ENCODE measurements around the gene RGS8. TPM values are rescaled to one million over a fixed set of nuclear protein-coding genes. Genes with fewer than 3 reads are reported as not detected.

The RGS8 gene
- total RNA-seq, 1 experiment from 2014 or later, result not detected

DNA sequence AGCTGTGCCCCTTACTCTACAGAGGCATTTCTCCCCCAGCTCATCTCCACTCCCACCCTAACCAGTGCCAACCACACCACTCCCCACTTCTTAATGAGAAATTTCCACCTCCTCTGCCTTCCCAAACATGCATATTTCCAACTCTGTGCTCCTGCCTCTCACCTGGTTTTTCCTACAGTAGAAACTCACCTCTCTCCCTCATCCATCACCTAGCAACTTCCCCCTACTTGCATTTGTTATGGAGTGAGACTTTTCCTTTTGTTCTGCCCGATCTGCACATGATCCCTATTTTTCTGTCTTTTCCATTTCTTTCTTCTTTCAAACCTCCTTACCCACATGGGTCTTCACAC is 11.9 kb downstream of the RGS8 start:
- no peak for DNase-seq (ENCODE audit: unreplicated experiment)
- POLR2A ChIA-PET, result interaction anchor here (1.4 kb wide), 1 partner anchor 12 kb away, joined by 7 read pairs; no protein-coding TSS in a partner anchor
- H3K27ac Mint-ChIP-seq (ENCODE audit: low read depth, unreplicated experiment), result no peak overlapping the region

DNA sequence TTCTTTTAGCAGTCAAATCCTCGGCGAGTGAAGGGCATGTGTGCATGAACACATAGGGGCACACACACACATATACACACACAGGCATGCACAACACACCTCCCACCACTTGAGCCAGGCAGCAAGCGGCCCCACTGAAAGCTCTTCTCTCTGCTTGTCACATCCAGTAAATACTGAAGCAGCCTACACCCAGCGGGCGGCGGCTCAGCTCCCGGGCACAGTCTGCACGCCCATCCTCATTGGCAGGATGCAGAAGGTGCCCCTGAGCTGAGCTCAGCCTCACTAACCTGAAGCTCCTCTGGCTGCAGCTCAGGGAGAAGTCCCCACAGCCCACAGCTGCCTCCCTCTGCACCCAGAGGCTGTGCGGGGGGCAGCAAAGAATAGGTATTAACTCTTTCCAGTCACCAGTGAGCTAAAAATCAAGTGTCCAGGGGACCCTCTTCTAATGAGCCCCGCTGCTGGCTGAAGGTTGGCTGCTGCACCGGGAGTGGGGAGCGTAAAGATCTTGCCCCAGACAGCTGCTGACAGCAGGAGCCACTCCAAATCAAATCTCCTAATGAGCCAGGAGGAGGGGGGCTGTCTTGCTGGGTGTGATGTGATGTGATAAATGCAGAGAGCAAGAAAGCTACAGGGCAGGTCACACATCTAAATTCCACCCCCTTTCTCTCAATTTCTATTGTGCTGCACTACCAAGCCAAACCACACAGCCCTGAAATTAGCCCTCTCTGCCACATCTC is 12.5 kb downstream of the RGS8 start:
- intact Hi-C loops (cut with micrococcal nuclease), result no loop called here

More for the DNA sequence above, 11.9 kb downstream of the RGS8 start:
- BruUV-seq (replicated peaks), result no TSS peak
- Mint-ChIP-seq H3K4me1 (ENCODE audit: insufficient read depth, unreplicated experiment) (peaks cover 6% of the 10 kb centered on the region), H3K4me3 (ENCODE audit: unreplicated experiment) (no peak overlapping the region), H3K36me3 (ENCODE audit: insufficient read depth, unreplicated experiment) (no peaks in the 10 kb centered on the region), H3K9me3 (ENCODE audit: unreplicated experiment) (no peaks in the 10 kb centered on the region), H3K27me3 (ENCODE audit: insufficient read depth, unreplicated experiment) (peaks cover 24% of the 10 kb centered on the region)
- TF ChIP-seq, protein P1, sequence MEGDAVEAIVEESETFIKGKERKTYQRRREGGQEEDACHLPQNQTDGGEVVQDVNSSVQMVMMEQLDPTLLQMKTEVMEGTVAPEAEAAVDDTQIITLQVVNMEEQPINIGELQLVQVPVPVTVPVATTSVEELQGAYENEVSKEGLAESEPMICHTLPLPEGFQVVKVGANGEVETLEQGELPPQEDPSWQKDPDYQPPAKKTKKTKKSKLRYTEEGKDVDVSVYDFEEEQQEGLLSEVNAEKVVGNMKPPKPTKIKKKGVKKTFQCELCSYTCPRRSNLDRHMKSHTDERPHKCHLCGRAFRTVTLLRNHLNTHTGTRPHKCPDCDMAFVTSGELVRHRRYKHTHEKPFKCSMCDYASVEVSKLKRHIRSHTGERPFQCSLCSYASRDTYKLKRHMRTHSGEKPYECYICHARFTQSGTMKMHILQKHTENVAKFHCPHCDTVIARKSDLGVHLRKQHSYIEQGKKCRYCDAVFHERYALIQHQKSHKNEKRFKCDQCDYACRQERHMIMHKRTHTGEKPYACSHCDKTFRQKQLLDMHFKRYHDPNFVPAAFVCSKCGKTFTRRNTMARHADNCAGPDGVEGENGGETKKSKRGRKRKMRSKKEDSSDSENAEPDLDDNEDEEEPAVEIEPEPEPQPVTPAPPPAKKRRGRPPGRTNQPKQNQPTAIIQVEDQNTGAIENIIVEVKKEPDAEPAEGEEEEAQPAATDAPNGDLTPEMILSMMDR (IDR thresholded peaks at IDR 0.05; ENCODE audit: unreplicated experiment), result no peak
- CTCF ChIA-PET, result interaction anchor here (0.8 to 1.1 kb wide), 2 partner anchors 60 to 77 kb away, joined by 3 read pairs; no protein-coding TSS in a partner anchor
- intact Hi-C loops (cut with micrococcal nuclease), result no loop called here

DNA sequence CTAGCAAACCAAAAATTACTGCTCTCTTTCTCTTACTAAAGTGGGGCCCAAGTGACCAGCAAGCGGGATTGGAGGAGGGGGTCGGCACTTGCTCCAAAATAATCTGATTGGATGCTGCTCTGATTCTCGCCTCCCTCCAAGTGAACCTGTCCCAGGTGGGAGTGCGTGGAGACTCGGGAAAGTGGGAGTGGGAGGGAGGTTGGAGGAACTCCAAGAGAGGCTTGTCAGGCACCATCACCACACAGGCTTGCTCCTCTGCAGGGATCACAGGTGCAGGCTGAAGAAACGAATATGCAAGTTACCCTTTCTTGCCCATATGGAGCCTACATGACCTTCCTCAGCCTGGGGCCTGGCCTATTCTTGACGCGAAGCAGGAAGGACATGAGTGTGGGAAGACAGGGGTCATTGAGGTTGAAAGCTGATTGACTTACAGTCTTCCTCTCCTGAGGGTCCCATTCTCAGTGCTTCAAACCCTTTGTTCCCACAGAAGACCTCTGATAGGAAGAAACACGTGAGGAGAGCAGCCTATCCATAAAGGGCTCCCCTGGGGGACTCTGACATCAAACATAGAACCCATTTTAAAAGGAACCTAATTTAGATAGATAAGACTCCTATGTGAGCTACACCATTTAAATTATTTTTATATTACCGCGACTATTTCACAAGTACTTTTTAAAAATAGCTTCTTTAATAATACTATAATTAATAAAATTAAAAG is 14.2 kb downstream of the RGS8 start:
- H3K27ac Mint-ChIP-seq (ENCODE audit: low read depth, unreplicated experiment), result no peak overlapping the region
- no peak overlapping the region for H3K4me3 Mint-ChIP-seq (ENCODE audit: unreplicated experiment)
- H3K4me1 Mint-ChIP-seq (ENCODE audit: insufficient read depth, unreplicated experiment), result peaks cover 4% of the 10 kb centered on the region
- ChIA-PET CTCF (interaction anchor here (0.7 kb wide), 1 partner anchor 8 kb away, joined by 3 read pairs; no protein-coding TSS in a partner anchor), POLR2A (no interaction called here)
- H3K9me3 Mint-ChIP-seq (ENCODE audit: unreplicated experiment), result no peaks in the 10 kb centered on the region
- DNase-seq (ENCODE audit: unreplicated experiment), result no peak
- TF ChIP-seq, protein P1 (IDR thresholded peaks at IDR 0.05; ENCODE audit: unreplicated experiment), result no peak
- no peaks in the 10 kb centered on the region for H3K36me3 Mint-ChIP-seq (ENCODE audit: insufficient read depth, unreplicated experiment)
- intact Hi-C loops (cut with micrococcal nuclease), result no loop called here
- BruUV-seq (replicated peaks), result no TSS peak
- peaks cover 24% of the 10 kb centered on the region for H3K27me3 Mint-ChIP-seq (ENCODE audit: insufficient read depth, unreplicated experiment)

More for the DNA sequence above, 12.5 kb downstream of the RGS8 start:
- ChIA-PET POLR2A (interaction anchor here (1.4 kb wide), 1 partner anchor 11 kb away, joined by 7 read pairs; no protein-coding TSS in a partner anchor), CTCF (interaction anchor here (1.1 kb wide), 1 partner anchor 76 kb away, joined by 3 read pairs; no protein-coding TSS in a partner anchor)
- Mint-ChIP-seq H3K27me3 (ENCODE audit: insufficient read depth, unreplicated experiment) (peaks cover 24% of the 10 kb centered on the region), H3K4me1 (ENCODE audit: insufficient read depth, unreplicated experiment) (peaks cover 6% of the 10 kb centered on the region), H3K27ac (ENCODE audit: low read depth, unreplicated experiment) (no peak overlapping the region), H3K4me3 (ENCODE audit: unreplicated experiment) (no peak overlapping the region), H3K9me3 (ENCODE audit: unreplicated experiment) (no peaks in the 10 kb centered on the region), H3K36me3 (ENCODE audit: insufficient read depth, unreplicated experiment) (no peaks in the 10 kb centered on the region)
- DNase-seq (ENCODE audit: unreplicated experiment), result no peak
- TF ChIP-seq, protein P1 (IDR thresholded peaks at IDR 0.05; ENCODE audit: unreplicated experiment), result no peak
- BruUV-seq (replicated peaks), result no TSS peak

DNA sequence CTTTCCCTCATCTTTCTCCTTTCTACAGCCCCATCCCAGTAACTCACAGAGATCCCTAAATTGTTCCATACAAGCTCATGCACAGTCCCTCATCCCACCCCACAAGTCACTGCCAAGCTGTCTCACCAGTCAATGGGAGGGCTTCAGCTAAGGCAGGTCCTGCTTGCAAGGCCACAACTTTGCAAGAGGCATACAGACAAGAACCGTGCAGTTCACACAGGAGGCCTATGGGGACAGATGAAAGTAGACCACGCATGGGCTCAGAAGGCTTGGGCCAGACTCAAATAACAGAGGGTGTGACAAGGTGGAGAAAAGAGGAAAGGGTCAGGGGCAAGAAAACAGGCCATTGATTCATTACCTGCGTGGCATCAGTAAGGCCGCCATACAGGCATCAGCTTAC is 15.1 kb downstream of the RGS8 start:
- H3K36me3 Mint-ChIP-seq (ENCODE audit: insufficient read depth, unreplicated experiment), result no peaks in the 10 kb centered on the region
- POLR2A ChIA-PET, result no interaction called here

More for the DNA sequence above, 15.1 kb downstream of the RGS8 start:
- BruUV-seq (replicated peaks), result no TSS peak
- no peaks in the 10 kb centered on the region for H3K4me1 Mint-ChIP-seq (ENCODE audit: insufficient read depth, unreplicated experiment)
- intact Hi-C loops (cut with micrococcal nuclease), result no loop called here
- CTCF ChIA-PET, result no interaction called here
- peaks cover 24% of the 10 kb centered on the region for H3K27me3 Mint-ChIP-seq (ENCODE audit: insufficient read depth, unreplicated experiment)
- no peak overlapping the region for H3K4me3 Mint-ChIP-seq (ENCODE audit: unreplicated experiment)
- no peak overlapping the region for H3K27ac Mint-ChIP-seq (ENCODE audit: low read depth, unreplicated experiment)
- TF ChIP-seq, protein P1 (IDR thresholded peaks at IDR 0.05; ENCODE audit: unreplicated experiment), result no peak
- no peak for DNase-seq (ENCODE audit: unreplicated experiment)
- H3K9me3 Mint-ChIP-seq (ENCODE audit: unreplicated experiment), result no peaks in the 10 kb centered on the region
